K562 (cell line): ENCODE results near the gene PGGHG. TPM values are rescaled to one million over a fixed set of nuclear protein-coding genes. Genes with fewer than 3 reads are reported as not detected.
"Not testable (repeated sequence)": the region's sequence is repeated elsewhere in the genome, so short reads cannot be mapped to it uniquely, and the experiment has no call there.

Experiments used
- ATAC-seq: fragments of 200-7000 bp; cut with Tn5 transposase; 3 replicates; pipeline ENCODE4 v1.9.1; 2020; ENCODE audit warnings: moderate library complexity
- BruUV-seq: library from RNA; stranded (reverse); fragments of 400-500 nt; replicated peaks from 2 replicates; lab custom pipeline; 2021; lab: Mats Ljungman, UMichigan
- CTCF ChIA-PET: fragments of 300-600 bp; formaldehyde crosslinking; extraction: SDS; loops from one replicate; lab custom pipeline; 2021; ENCODE audit warnings: low intra/inter-chr PET ratio; lab: Yijun Ruan, JAX
- POLR2A ChIA-PET: fragments of 300-600, 350-650 bp; sonication (Branson Sonifier 250); formaldehyde crosslinking; extraction: SDS; loops from one replicate; lab custom pipeline; 2021; ENCODE audit warnings: antibody characterized with exemption, inconsistent platforms; lab: Yijun Ruan, JAX
- DNase-seq, 4 experiments: peaks; one replicate each; pipeline versions ENCODE4 v3.0.0 to v3.0.0-alpha.2; 2011 to 2018; ENCODE audit warnings: low spot score in 3 of 4, mixed read lengths in 3 of 4; ENCODE audit errors: extremely low read depth in 1 of 4
- FAIRE-seq: peaks from 2 replicates; lab custom pipeline; 2011; peaks lifted over from hg19 to GRCh38; lab: Jason Lieb, UNC
- H2AFZ ChIP-seq: 2 replicates; pipeline ENCODE4 v1.6.0; 2011; ENCODE audit warnings: low read depth, low read length, control low read depth, inconsistent platforms
- H3K27ac ChIP-seq: fragments of 200-600 bp; 3 replicates; pipeline ENCODE4 v1.8.0; 2011; ENCODE audit warnings: low read depth, mild to moderate bottlenecking, control low read depth, inconsistent platforms, low read length, moderate library complexity, mixed read lengths; ENCODE audit errors: extremely low read depth
- H3K27me3 ChIP-seq, 2 experiments: fragments of 300-600 bp in 1 of 2; 2 replicates in 1 of 2; 3 replicates in 1 of 2; pipeline versions ENCODE4 v1.6.0 to v1.8.0; 2011; ENCODE audit warnings: inconsistent platforms in 2 of 2, low read length in 2 of 2, mild to moderate bottlenecking in 1 of 2, mixed read lengths in 1 of 2, moderate library complexity in 1 of 2; ENCODE audit not compliant: control insufficient read depth in 2 of 2, insufficient read depth in 2 of 2
- H3K36me3 ChIP-seq: fragments of 300-600 bp; 3 replicates; pipeline ENCODE4 v1.8.0; 2011; ENCODE audit warnings: mild to moderate bottlenecking, low read length, inconsistent platforms; ENCODE audit not compliant: control insufficient read depth, insufficient read depth
- H3K4me1 ChIP-seq, 2 experiments: fragments of 200-600 bp in 1 of 2; replicated peaks in 1 of 2; 2 replicates in 1 of 2; 3 replicates in 1 of 2; pipeline versions ENCODE4 v1.5.1 to v1.8.0; 2011; ENCODE audit warnings: inconsistent platforms in 2 of 2, low read length in 2 of 2, mild to moderate bottlenecking in 1 of 2, mixed read lengths in 1 of 2, moderate library complexity in 1 of 2; ENCODE audit not compliant: control insufficient read depth in 2 of 2, insufficient read depth in 2 of 2
- H3K4me2 ChIP-seq: 2 replicates; pipeline ENCODE4 v1.6.1; 2011; ENCODE audit warnings: low read length, control low read depth, inconsistent platforms, mixed read lengths; ENCODE audit not compliant: insufficient read depth
- H3K4me3 ChIP-seq: fragments of 200-600 bp; sonication (generic), shearing (Covaris generic); 2 replicates; pipeline ENCODE4 v1.5.1; 2016; ENCODE audit warnings: control low read depth, inconsistent platforms
- H3K79me2 ChIP-seq: fragments of 200-600 bp; 3 replicates; pipeline ENCODE4 v1.8.0; 2011; ENCODE audit warnings: low read length, inconsistent platforms; ENCODE audit not compliant: control insufficient read depth, insufficient read depth
- H3K9ac ChIP-seq, 2 experiments: 2 replicates each; pipeline versions ENCODE4 v1.6.0 to v1.6.1; 2011; ENCODE audit warnings: low read depth in 2 of 2, low read length in 2 of 2, control low read depth in 1 of 2, inconsistent platforms in 1 of 2, mild to moderate bottlenecking in 1 of 2, mixed read lengths in 1 of 2; ENCODE audit not compliant: insufficient read depth in 1 of 2
- H3K9me1 ChIP-seq: one replicate; pipeline ENCODE4 v1.6.0; 2011; ENCODE audit warnings: inconsistent platforms, mild to moderate bottlenecking, low read length, moderate library complexity; ENCODE audit not compliant: control insufficient read depth, insufficient read depth
- H3K9me3 ChIP-seq: replicated peaks from 2 replicates; pipeline ENCODE4 v1.5.1; 2011; ENCODE audit warnings: low read depth, low read length, inconsistent platforms; ENCODE audit not compliant: control insufficient read depth, insufficient read depth
- H4K20me1 ChIP-seq: replicated peaks from 2 replicates; pipeline ENCODE4 v1.6.1; 2011; ENCODE audit warnings: low read length, inconsistent platforms, mixed read lengths; ENCODE audit not compliant: control insufficient read depth, insufficient read depth
- ERF ChIP-seq: fragments of 450-650 bp; formaldehyde crosslinking; IDR thresholded peaks from 2 replicates; pipeline ENCODE4 v1.4.0; 2020; ENCODE audit warnings: mild to moderate bottlenecking, mixed read lengths
- NONO ChIP-seq, 2 experiments: fragments of 200-400 bp in 1 of 2; fragments of 450-650 bp in 1 of 2; formaldehyde crosslinking in 1 of 2; IDR thresholded peaks; 2 replicates each; pipeline ENCODE4 v1.6.1; 2017; ENCODE audit warnings: low read depth in 2 of 2, mild to moderate bottlenecking in 2 of 2, moderate library complexity in 2 of 2, low read length in 1 of 2
- POLR2A ChIP-seq: fragments of 450-650 bp; conservative IDR thresholded peaks from 2 replicates; pipeline ENCODE4 v1.6.1; 2016
- SUPT5H ChIP-seq: fragments of 450-650 bp; IDR thresholded peaks from 2 replicates; pipeline ENCODE4 v1.6.1; 2016
- WGBS: fragments of 100-300 bp; shearing (Covaris generic); methylation state at CpG from one replicate; pipeline ENCODE4 v1.1.6; 2016; ENCODE audit warnings: low coverage, mixed read lengths; ENCODE audit not compliant: insufficient coverage; ENCODE audit errors: missing lambda C conversion rate; 5-methylcytosine and 5-hydroxymethylcytosine counted together
- in situ Hi-C: fragments of 300-500 bp; cut with MboI; formaldehyde crosslinking; loops from 4 replicates; pipeline ENCODE4 v1.15.0; 2018; ENCODE audit warnings: inconsistent platforms, mixed read lengths
- intact Hi-C: fragments of 100-400 bp; cut with micrococcal nuclease; formaldehyde crosslinking; loops from 2 replicates; pipeline ENCODE4 v1.14.2; 2022
- polyA plus RNA-seq, 8 experiments: library from polyadenylated mRNA; depleted of rRNA in 4 of 8; stranded (reverse) in 5 of 8; unstranded in 3 of 8; fragments of >200 nt; fragmentation: Nextera tagmentation in 2 of 8; fragmentation: Illumina TruSeq in 1 of 8; extraction: Ambion mirVana in 2 of 8; extraction: Trizol in 1 of 8; gene quantifications; 2 replicates each; pipeline versions ENCODE4 v1.2.1 to v1.2.3, GENCODE V29; 2011 to 2014; ENCODE audit warnings: inconsistent platforms in 1 of 8, missing spikeins in 1 of 8
- total RNA-seq, 7 experiments: library from RNA; depleted of rRNA in 6 of 7; stranded (reverse); fragments of >200 nt in 6 of 7; fragmentation: Illumina TruSeq in 2 of 7; extraction: Trizol in 2 of 7; gene quantifications; 2 replicates each; pipeline versions ENCODE4 v1.2.1 to v1.2.3, GENCODE V29; 2011 to 2021; ENCODE audit warnings: low replicate concordance in 1 of 7

Gene PGGHG
- total and polyA plus RNA-seq, 9 of the 15 experiments (the other 6 are each of a cell fraction or from before 2014, with no cell fraction given): 0.38 to 85.1 (median 18.1) TPM

DNA sequence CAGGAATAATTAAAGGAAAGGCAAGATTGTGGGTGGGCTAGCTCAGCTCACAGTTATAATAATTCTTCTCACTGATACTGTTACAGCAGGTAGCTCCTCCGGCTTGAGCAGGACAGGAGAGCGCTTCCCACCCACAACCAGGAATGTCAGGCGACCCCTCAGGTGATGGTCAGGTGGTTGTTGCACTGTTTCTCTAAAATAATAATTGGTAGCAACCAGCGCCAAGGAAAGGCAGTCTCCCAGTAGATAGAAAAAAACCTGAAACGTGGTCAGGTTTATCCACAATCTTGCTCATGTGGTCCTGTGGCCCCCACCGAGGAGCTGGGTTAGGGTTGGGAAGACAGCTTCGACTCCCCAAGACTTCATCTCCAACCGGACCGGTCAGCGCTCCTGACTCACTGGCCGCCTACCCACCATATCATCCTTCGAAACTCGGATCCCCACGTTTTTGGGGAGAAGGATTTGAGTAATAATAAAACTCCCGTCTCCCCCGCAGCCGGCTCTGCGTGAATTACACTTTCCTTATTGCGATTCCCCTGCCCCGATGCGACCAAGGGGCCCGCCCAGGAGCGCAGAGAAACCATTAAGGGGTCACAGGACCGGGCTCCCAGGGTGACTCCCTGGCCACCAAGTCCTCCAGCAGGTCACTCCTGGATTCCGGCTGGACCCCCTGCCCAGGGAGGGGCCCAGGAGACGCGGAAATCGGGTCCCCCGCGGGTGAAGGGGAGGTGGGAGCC, 28.9 kb downstream of the PGGHG start:
- peaks cover 71% of the 10 kb centered on the region for H3K79me2 ChIP-seq
- 26% methylated on average over 6 of the region's 30 CpGs for WGBS
- H2AFZ ChIP-seq, BruUV-seq, ATAC-seq, H3K9me3 ChIP-seq, in situ Hi-C loops, FAIRE-seq, CTCF ChIA-PET, H3K9me1 ChIP-seq, H4K20me1 ChIP-seq, H3K27me3 ChIP-seq: not testable (repeated sequence)
- peaks cover 14 to 47% of the 10 kb centered on the region in 2 experiments for H3K4me1 ChIP-seq
- peak overlapping the region; percentile 95 for H3K4me2 ChIP-seq
- intact Hi-C loops: loop anchor here (2.0 kb wide), 1 partner anchor 37 kb away; no protein-coding TSS in a partner anchor
- DNase-seq: peak in 1 of 4 experiments; percentile 47
- TF ChIP-seq NONO (IDR thresholded peaks at IDR 0.05; ENCODE audit: low read depth in 2 of 2, low read length in 1 of 2) (0 out of 4 replicates have a peak, but pooled peaks of 1 of the 2 experiments have one; percentile 10), SUPT5H (peak; percentile 62; the same call in 1 of the 2 replicates), ERF (0 out of 2 replicates have a peak, but pooled peaks have one; percentile 31), POLR2A (peak; percentile 70)
- H3K4me3 ChIP-seq: peak overlapping the region; percentile 69; the same call in 1 of the 2 replicates
- POLR2A ChIA-PET: interaction anchor here (0.5 to 2.0 kb wide), 11 partner anchors 9 to 293 kb away, joined by 3 to 10 read pairs (median 4); partner anchors contain the start of genes BET1L, IFITM2 and RIC8A
- peak overlapping the region; percentile 87 for H3K27ac ChIP-seq
- peak overlapping the region; percentile 82 to 89; a peak in 3 of 4 replicates for H3K9ac ChIP-seq
- peaks cover 29% of the 10 kb centered on the region; the same call in 1 of the 3 replicates for H3K36me3 ChIP-seq
